Right cardiac atrium (tissue), 5 donors: Measurements from ENCODE around the gene BCKDK. TPM values are rescaled to one million over a fixed set of nuclear protein-coding genes. Genes with fewer than 3 reads are reported as not detected.

ENCODE experiments used
- ATAC-seq, 2 donors: fragments of 200-7000 bp; cut with Tn5 transposase; one replicate each; pipeline versions ENCODE4 v1.8.0 to v1.9.1; 2020; ENCODE audit warnings: moderate library complexity in 2 of 2, mild to moderate bottlenecking in 1 of 2
- DNase-seq, 3 donors: peaks; one replicate each; pipeline ENCODE4 v3.0.0-alpha.2; 2020
- H3K27ac ChIP-seq: one replicate; pipeline ENCODE4 v1.5.1; 2013; ENCODE audit warnings: mild to moderate bottlenecking, low read length, control low read depth, moderate library complexity
- H3K27me3 ChIP-seq: one replicate; pipeline ENCODE4 v1.6.1; 2013; ENCODE audit not compliant: control insufficient read depth, insufficient read depth
- H3K4me1 ChIP-seq: one replicate; pipeline ENCODE4 v1.6.1; 2013; ENCODE audit warnings: low read length; ENCODE audit not compliant: control insufficient read depth, insufficient read depth
- H3K4me3 ChIP-seq: one replicate; pipeline ENCODE4 v1.5.1; 2013; ENCODE audit warnings: low read length, control low read depth
- H3K9me3 ChIP-seq: one replicate; pipeline ENCODE4 v1.6.1; 2013; ENCODE audit warnings: low read length; ENCODE audit not compliant: control insufficient read depth
- WGBS: extraction: QIAGEN DNeasy Blood & Tissue Kit; methylation state at CpG from one replicate; pipeline ENCODE4 v1.1.7; 2013; 5-methylcytosine and 5-hydroxymethylcytosine counted together
- intact Hi-C, 4 donors: fragments of 100-400 bp; cut with DNase I; formaldehyde crosslinking; loops; one replicate each; pipeline versions ENCODE4 v1.11.0 to v1.14.0; 2022 to 2023
- polyA plus RNA-seq: library from polyadenylated mRNA; stranded (reverse); fragments of 200-250 nt; gene quantifications from one replicate; pipeline ENCODE4 v1.2.3, GENCODE V29; 2013
- total RNA-seq, 4 donors: library from RNA; stranded (reverse); fragmentation: NEBNext Ultra II Directional; extraction: Animal tissue kit (Norgen Biotek cat#: 25700); gene quantifications; one replicate each; pipeline ENCODE4 v1.2.1, GENCODE V29; 2021
- donor health status: healthy with polysubstance abuse.
- donor health status: DM: no; HTN: yes; CAD: no.
- donor health status: DM: no; HTN: no; CAD: no.
- donor health status: DM: no; HTN: yes; CAD: no; lungs with severe emphysema.
- donor health status: DM: yes; HTN: yes; CAD: no.

Gene BCKDK
- total and polyA plus RNA-seq, 5 donors, result 42.2 to 50.8 (median 46.3) TPM

- peak in 1 of 3 donors; percentile 67 for DNase-seq
- intact Hi-C loops, result no loop called here
- H3K4me1 ChIP-seq, result no peaks in the 10 kb centered on the region
- no peak for ATAC-seq
- no peaks in the 10 kb centered on the region for H3K9me3 ChIP-seq
- H3K4me3 ChIP-seq, result no peak overlapping the region
- H3K27ac ChIP-seq, result no peak overlapping the region
- WGBS, result 86% methylated on average over 10 of the region's 10 CpGs
- H3K27me3 ChIP-seq, result no peaks in the 10 kb centered on the region
These were observed 22.2 kb downstream of the BCKDK start for GRCh38 chr16:31130336-31130891.

GRCh38 chr16:31130899-31131298 is 22.7 kb downstream of the BCKDK start:
- Histone ChIP-seq H3K4me1 (no peaks in the 10 kb centered on the region), H3K27me3 (no peaks in the 10 kb centered on the region), H3K4me3 (no peak overlapping the region), H3K27ac (no peak overlapping the region), H3K9me3 (no peaks in the 10 kb centered on the region)
- WGBS, result 86% methylated on average over 6 of the region's 6 CpGs
- DNase-seq (peak in 1 of 3 donors; percentile 58), ATAC-seq (no peak)
- intact Hi-C loops, result no loop called here

- H3K27me3 ChIP-seq, result no peaks in the 10 kb centered on the region
- intact Hi-C loops, result no loop called here
- no peak overlapping the region for H3K4me3 ChIP-seq
- no peaks in the 10 kb centered on the region for H3K4me1 ChIP-seq
- peak in 1 of 3 donors; percentile 66 for DNase-seq
- no peak for ATAC-seq
- no peak overlapping the region for H3K27ac ChIP-seq
- 89% methylated on average over 11 of the region's 11 CpGs for WGBS
- no peaks in the 10 kb centered on the region for H3K9me3 ChIP-seq
These were observed 23.2 kb downstream of the BCKDK start for GRCh38 chr16:31131416-31131815.

GRCh38 chr16:31131841-31132271 is 23.7 kb downstream of the BCKDK start:
- Histone ChIP-seq H3K9me3 (no peaks in the 10 kb centered on the region), H3K4me1 (no peaks in the 10 kb centered on the region), H3K27me3 (no peaks in the 10 kb centered on the region), H3K4me3 (no peak overlapping the region), H3K27ac (no peak overlapping the region)
- 90% methylated on average over 5 of the region's 5 CpGs for WGBS
- no peak for ATAC-seq
- DNase-seq, result peak in 1 of 3 donors; percentile 25
- intact Hi-C loops, result no loop called here

- Histone ChIP-seq H3K9me3 (no peaks in the 10 kb centered on the region), H3K4me3 (no peak overlapping the region), H3K27ac (no peak overlapping the region), H3K4me1 (no peaks in the 10 kb centered on the region), H3K27me3 (no peaks in the 10 kb centered on the region)
- ATAC-seq (no peak), DNase-seq (peak in 1 of 3 donors; percentile 37)
- intact Hi-C loops, result no loop called here
- 89% methylated on average over 20 of the region's 20 CpGs for WGBS
These were observed 24.3 kb downstream of the BCKDK start for GRCh38 chr16:31132303-31132979.

GRCh38 chr16:31133046-31133501 is 24.9 kb downstream of the BCKDK start:
- intact Hi-C loops, result no loop called here
- H3K27ac ChIP-seq, result no peak overlapping the region
- no peaks in the 10 kb centered on the region for H3K27me3 ChIP-seq
- DNase-seq (peak in 1 of 3 donors; percentile 24), ATAC-seq (no peak)
- H3K4me3 ChIP-seq, result no peak overlapping the region
- 85% methylated on average over 6 of the region's 6 CpGs for WGBS
- H3K9me3 ChIP-seq, result no peaks in the 10 kb centered on the region
- H3K4me1 ChIP-seq, result no peaks in the 10 kb centered on the region

- ATAC-seq, result no peak
- H3K27ac ChIP-seq, result no peak overlapping the region
- H3K9me3 ChIP-seq, result no peaks in the 10 kb centered on the region
- DNase-seq, result peak in 1 of 3 donors; percentile 44
- no peak overlapping the region for H3K4me3 ChIP-seq
- peaks cover 8% of the 10 kb centered on the region for H3K4me1 ChIP-seq
- 8% methylated on average over 5 of the region's 5 CpGs for WGBS
- intact Hi-C loops, result no loop called here
- H3K27me3 ChIP-seq, result no peaks in the 10 kb centered on the region
These were observed 25.9 kb downstream of the BCKDK start for GRCh38 chr16:31134091-31134571.

GRCh38 chr16:31134625-31135534 is 26.7 kb downstream of the BCKDK start:
- no peak for ATAC-seq
- DNase-seq, result peak in 1 of 3 donors; percentile 44
- H3K4me3 ChIP-seq, result no peak overlapping the region
- WGBS, result 24% methylated on average over 18 of the region's 18 CpGs
- H3K9me3 ChIP-seq, result no peaks in the 10 kb centered on the region
- intact Hi-C loops, result no loop called here
- peaks cover 8% of the 10 kb centered on the region for H3K4me1 ChIP-seq
- H3K27me3 ChIP-seq, result no peaks in the 10 kb centered on the region
- H3K27ac ChIP-seq, result no peak overlapping the region

- H3K4me1 ChIP-seq, result peaks cover 8% of the 10 kb centered on the region
- DNase-seq, result peak in 1 of 3 donors; percentile 63
- intact Hi-C loops, result no loop called here
- no peak within 1 kb of the TSS for H3K4me3 ChIP-seq
- no peak for ATAC-seq
- 47% methylated on average over 22 of the region's 22 CpGs for WGBS
- no peaks in the 10 kb centered on the region for H3K9me3 ChIP-seq
- H3K27me3 ChIP-seq, result no peaks in the 10 kb centered on the region
- H3K27ac ChIP-seq, result no peak within 1 kb of the TSS
These were observed 27.5 kb downstream of the BCKDK start, which contains the start of gene PRSS8 for GRCh38 chr16:31135535-31136286. Gene PRSS8, minus strand, starts transcription at chr16:31135727. Its CDS starts 229 bp downstream, at chr16:31135498.

- no peak for ATAC-seq
- Histone ChIP-seq H3K4me1 (peaks cover 8% of the 10 kb centered on the region), H3K9me3 (no peaks in the 10 kb centered on the region), H3K27ac (no peak overlapping the region), H3K27me3 (no peaks in the 10 kb centered on the region), H3K4me3 (no peak overlapping the region)
- no peak for DNase-seq
- 85% methylated on average over 6 of the region's 6 CpGs for WGBS
- intact Hi-C loops, result no loop called here
These were observed 28.1 kb downstream of the BCKDK start for GRCh38 chr16:31136287-31136662.
